HEK293 (cell line): ENCODE data around the gene CCDC51.

Source experiments
- CTCF ChIP-seq: fragments of 450-650 bp; formaldehyde crosslinking; IDR thresholded peaks from 2 replicates; pipeline ENCODE4 v1.5.1; 2016; ENCODE audit warnings: missing biosample characterization, missing genetic modification characterization
- PRDM10 ChIP-seq: fragments of 450-650 bp; formaldehyde crosslinking; IDR thresholded peaks from 2 replicates; pipeline ENCODE4 v1.5.1; 2016; ENCODE audit warnings: missing biosample characterization, missing genetic modification characterization
- SETDB1 ChIP-seq: IDR thresholded peaks from one replicate; pipeline ENCODE4 v1.6.1; 2017; ENCODE audit warnings: mild to moderate bottlenecking, low read length, moderate library complexity, mixed read lengths; ENCODE audit not compliant: insufficient read length
- ZBTB7A ChIP-seq: fragments of 450-650 bp; formaldehyde crosslinking; IDR thresholded peaks from 2 replicates; pipeline ENCODE4 v1.5.1; 2016; ENCODE audit warnings: low read depth, missing biosample characterization, missing genetic modification characterization
- ZBTB8A ChIP-seq: fragments of 450-650 bp; formaldehyde crosslinking; IDR thresholded peaks from 2 replicates; pipeline ENCODE4 v1.5.1; 2016; ENCODE audit warnings: missing biosample characterization, missing genetic modification characterization
- ZNF184 ChIP-seq: fragments of 450-650 bp; IDR thresholded peaks from 2 replicates; pipeline ENCODE4 v1.5.1; 2018; ENCODE audit warnings: missing biosample characterization, mild to moderate bottlenecking, missing genetic modification characterization
- ZNF248 ChIP-seq: fragments of 450-650 bp; formaldehyde crosslinking; IDR thresholded peaks from 2 replicates; pipeline ENCODE4 v1.5.1; 2017; ENCODE audit warnings: missing biosample characterization, missing genetic modification characterization
- ZNF280C ChIP-seq: fragments of 450-650 bp; formaldehyde crosslinking; IDR thresholded peaks from 2 replicates; pipeline ENCODE4 v1.5.1; 2016; ENCODE audit warnings: missing biosample characterization, missing genetic modification characterization
- ZNF292 ChIP-seq: fragments of 450-650 bp; formaldehyde crosslinking; IDR thresholded peaks from 2 replicates; pipeline ENCODE4 v1.5.1; 2016; ENCODE audit warnings: low read depth, missing biosample characterization, missing genetic modification characterization, borderline replicate concordance
- ZNF48 ChIP-seq: fragments of 450-650 bp; formaldehyde crosslinking; IDR thresholded peaks from 2 replicates; pipeline ENCODE4 v1.5.1; 2016; ENCODE audit warnings: missing biosample characterization, missing genetic modification characterization
- ZNF501 ChIP-seq: fragments of 450-650 bp; formaldehyde crosslinking; IDR thresholded peaks from 2 replicates; pipeline ENCODE4 v1.5.1; 2016; ENCODE audit warnings: missing biosample characterization, missing genetic modification characterization
- ZNF645 ChIP-seq: fragments of 450-650 bp; formaldehyde crosslinking; IDR thresholded peaks from 2 replicates; pipeline ENCODE4; 2016; ENCODE audit warnings: missing biosample characterization, missing genetic modification characterization
- ZNF654 ChIP-seq: fragments of 450-650 bp; formaldehyde crosslinking; IDR thresholded peaks from 2 replicates; pipeline ENCODE4 v1.5.1; 2016; ENCODE audit warnings: low read depth, missing biosample characterization, missing genetic modification characterization

- TF ChIP-seq ZNF248 (tag by site-specific recombination) (no peak), CTCF (tag by site-specific recombination) (no peak), ZNF645 (tag by site-specific recombination) (no peak), ZNF501 (tag by site-specific recombination) (no peak), ZNF184 (no peak), ZBTB8A (tag by site-specific recombination) (no peak), ZNF48 (tag by site-specific recombination) (no peak), ZNF654 (tag by site-specific recombination) (no peak), PRDM10 (tag by site-specific recombination) (no peak), ZBTB7A (no peak), SETDB1 (no peak), ZNF292 (no peak), ZNF280C (tag by site-specific recombination) (no peak)
Observed at GRCh38 chr3:48395714-48396113, 44.2 kb downstream of the CCDC51 start.
